AG09309 (cell line): ENCODE measurements around the gene SELPLG.

Experiments
- DNase-seq: peaks from one replicate; pipeline ENCODE4 v3.0.0-alpha.2; 2010; ENCODE audit warnings: low read depth
- H3K4me3 ChIP-seq: 2 replicates; pipeline ENCODE4 v1.5.1; 2011; ENCODE audit warnings: mild to moderate bottlenecking, low read depth, low read length, moderate library complexity; ENCODE audit not compliant: control insufficient read depth
- TF ChIP-seq, protein P1 (sequence below): IDR thresholded peaks from 2 replicates; pipeline ENCODE4 v1.5.1; 2011; ENCODE audit warnings: mild to moderate bottlenecking, low read depth, low read length, inconsistent platforms; ENCODE audit not compliant: insufficient read depth, control insufficient read depth; ENCODE audit errors: missing control alignments

SELPLG gene

DNA sequence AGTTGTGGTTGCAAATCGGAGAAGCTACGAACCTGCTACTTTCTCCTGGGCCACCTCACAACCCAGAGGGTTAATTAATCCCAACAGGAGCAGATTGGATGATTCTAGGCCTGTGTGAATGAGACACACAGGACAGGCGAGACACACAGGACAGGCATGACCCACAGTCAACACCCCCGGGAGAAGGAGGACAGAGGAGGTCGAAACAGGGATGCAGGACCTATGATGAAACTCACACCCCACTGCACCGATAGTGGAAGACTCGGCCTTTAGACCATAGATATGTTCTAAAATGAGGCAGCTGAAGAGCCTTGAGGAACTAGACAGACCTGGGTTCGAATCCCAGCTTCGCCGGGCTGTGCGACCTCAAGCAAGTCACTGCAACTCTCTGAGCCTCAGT lies 47.4 kb downstream of the SELPLG start:
- TF ChIP-seq, protein P1, sequence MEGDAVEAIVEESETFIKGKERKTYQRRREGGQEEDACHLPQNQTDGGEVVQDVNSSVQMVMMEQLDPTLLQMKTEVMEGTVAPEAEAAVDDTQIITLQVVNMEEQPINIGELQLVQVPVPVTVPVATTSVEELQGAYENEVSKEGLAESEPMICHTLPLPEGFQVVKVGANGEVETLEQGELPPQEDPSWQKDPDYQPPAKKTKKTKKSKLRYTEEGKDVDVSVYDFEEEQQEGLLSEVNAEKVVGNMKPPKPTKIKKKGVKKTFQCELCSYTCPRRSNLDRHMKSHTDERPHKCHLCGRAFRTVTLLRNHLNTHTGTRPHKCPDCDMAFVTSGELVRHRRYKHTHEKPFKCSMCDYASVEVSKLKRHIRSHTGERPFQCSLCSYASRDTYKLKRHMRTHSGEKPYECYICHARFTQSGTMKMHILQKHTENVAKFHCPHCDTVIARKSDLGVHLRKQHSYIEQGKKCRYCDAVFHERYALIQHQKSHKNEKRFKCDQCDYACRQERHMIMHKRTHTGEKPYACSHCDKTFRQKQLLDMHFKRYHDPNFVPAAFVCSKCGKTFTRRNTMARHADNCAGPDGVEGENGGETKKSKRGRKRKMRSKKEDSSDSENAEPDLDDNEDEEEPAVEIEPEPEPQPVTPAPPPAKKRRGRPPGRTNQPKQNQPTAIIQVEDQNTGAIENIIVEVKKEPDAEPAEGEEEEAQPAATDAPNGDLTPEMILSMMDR = no peak
- DNase-seq = no peak
- no peak overlapping the region for H3K4me3 ChIP-seq

DNA sequence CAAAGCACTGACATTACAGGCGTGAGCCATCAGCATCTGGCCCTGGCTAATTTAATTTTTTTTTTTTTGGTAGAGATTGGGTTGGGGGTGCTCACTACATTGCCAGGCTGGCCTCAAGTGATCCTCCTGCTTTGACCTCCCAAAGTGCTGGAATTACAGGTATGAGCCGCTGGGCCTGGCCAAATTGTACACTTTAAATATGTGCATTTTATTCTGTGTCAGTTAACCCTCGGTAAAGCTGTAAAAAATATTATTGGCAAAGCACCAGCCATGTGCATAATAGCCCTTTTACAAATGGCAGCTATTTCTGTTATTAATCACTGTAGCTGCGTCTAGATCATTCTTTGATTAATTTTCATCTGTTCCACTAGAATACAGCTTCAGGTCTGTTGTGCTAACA lies 47.8 kb downstream of the SELPLG start:
- no peak for DNase-seq
- TF ChIP-seq, protein P1 = no peak
- H3K4me3 ChIP-seq = no peak overlapping the region

DNA sequence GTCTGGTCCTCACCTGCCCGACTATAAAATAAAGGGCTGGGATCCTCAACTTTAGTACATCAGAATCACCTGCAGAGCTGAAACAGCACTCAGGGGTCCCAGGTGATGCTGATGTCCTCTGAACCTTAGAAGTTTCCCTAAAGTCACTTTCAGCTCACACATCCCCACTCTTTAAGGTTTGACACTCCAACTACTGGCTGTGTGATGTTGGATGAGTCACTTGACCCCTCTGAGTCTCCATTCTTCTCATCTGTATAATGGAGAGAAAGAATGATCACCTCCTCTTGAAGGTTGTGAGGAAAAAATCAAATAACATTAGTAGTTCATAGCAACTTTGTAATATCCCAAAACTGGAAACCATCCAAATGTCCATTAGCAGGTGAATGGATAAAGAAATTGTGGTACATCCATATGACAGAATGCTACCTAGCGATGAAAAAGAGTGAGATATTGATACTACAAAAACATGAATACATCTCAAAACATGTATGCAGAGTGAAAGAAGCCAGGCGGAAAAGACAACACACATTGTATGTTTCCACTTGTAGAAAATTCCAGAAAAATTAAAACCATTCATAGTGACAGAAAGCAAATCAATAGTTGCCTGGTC lies 49.1 kb downstream of the SELPLG start:
- no peak for DNase-seq
- TF ChIP-seq, protein P1 = no peak
- H3K4me3 ChIP-seq = no peak overlapping the region

DNA sequence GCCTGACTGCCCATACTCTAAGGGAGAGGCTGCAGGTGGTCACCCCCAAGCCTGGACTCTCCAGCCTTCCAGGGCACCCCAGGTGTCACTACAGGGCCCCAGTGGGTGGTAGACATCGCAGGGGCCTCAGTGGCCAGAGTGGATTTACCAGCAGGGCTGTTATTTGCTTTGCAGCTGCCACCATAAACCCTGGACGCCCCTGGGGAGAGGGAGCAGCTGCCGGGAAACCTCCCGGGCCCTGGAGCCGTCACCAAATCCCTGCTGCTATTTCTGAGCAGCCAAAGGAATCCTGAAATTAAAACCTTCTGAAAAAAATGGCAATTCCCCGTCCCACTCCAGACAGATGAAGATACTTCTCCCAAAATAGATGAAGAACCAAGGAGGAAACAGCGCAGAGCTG lies 49.7 kb downstream of the SELPLG start:
- TF ChIP-seq, protein P1 = no peak
- no peak overlapping the region for H3K4me3 ChIP-seq
- no peak for DNase-seq

DNA sequence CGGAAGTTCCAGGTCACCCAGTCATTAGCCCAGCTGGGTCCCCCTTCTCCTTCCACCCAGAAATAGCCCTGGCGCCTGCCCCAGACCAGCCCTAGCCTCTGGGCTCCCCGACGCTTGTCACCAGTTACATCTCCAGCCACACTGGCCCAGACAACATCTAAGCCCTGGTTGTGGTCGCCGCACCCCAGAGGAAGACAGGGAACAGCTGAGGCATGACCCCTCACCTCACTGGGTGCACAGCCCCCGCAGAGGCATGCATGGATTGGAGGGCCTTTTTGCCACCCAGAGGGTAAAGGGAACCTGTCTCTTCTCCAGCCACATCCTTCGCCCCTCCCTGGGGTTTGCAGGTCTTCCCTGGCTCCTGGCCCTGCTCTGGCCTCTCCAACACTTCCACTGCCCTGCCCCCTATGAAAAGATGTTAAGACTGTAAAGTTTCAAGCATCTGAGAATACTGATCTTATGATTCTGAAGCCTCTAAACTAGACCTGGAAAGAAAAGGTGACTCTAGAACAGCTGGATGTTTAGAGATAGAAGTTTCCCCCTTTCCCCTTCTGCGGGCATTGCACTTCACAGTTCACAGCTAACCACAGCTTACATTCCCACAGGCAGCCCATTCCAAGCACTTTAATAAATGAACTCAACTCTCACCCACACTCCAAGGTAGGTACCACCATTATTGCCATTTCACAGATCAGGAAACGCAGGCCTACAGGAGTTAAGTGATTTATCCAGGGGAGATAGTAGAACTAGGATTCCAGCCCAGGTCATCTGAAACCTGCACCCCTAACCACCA lies 50.5 kb downstream of the SELPLG start:
- DNase-seq = no peak
- TF ChIP-seq, protein P1 = no peak
- no peak overlapping the region for H3K4me3 ChIP-seq

DNA sequence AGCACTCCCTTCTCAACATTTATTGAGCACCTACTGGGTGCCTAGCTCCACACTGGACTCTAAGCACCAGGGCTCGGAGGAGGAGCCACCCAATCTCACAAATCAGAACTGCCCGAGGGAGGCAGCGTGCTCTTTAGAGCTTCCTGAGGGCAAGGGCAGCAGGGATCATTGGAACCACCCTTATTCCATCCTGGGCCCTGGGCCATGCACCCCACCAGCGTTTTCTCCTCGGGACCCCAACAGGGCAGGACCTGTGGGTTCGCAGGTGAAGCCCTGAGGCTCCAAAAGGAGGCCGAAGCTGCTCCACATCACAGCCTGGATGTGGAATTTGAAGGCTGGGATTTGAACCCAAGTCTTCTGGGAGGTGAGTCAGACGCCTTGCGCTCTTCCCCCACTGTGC lies 51.2 kb downstream of the SELPLG start:
- H3K4me3 ChIP-seq = no peak overlapping the region
- no peak for DNase-seq
- TF ChIP-seq, protein P1 = no peak
